ENCODE data around the gene CNDP1. TPM values are rescaled to one million over a fixed set of nuclear protein-coding genes. Genes with fewer than 3 reads are reported as not detected.

Gene CNDP1
- total RNA-seq, 1 donor from 2014 or later, result 0.40 TPM

- no peak for DNase-seq (ENCODE audit: low spot score in 2 of 2, unreplicated experiment in 2 of 2)
- no peak for TF ChIP-seq CTCF (IDR thresholded peaks at IDR 0.05; ENCODE audit: unreplicated experiment)
- Mint-ChIP-seq H3K4me1 (peaks cover 11% of the 10 kb centered on the region), H3K27ac (no peak overlapping the region), H3K27me3 (ENCODE audit: low read depth) (no peaks in the 10 kb centered on the region), H3K4me3 (no peak overlapping the region), H3K9me3 (peaks cover 3% of the 10 kb centered on the region), H3K36me3 (no peaks in the 10 kb centered on the region)
Observed at GRCh38 chr18:74616494-74616893, 82.2 kb downstream of the CNDP1 start.

GRCh38 chr18:74617486-74617885 lies 83.2 kb downstream of the CNDP1 start:
- Mint-ChIP-seq H3K9me3 (peaks cover 3% of the 10 kb centered on the region), H3K27me3 (ENCODE audit: low read depth) (no peaks in the 10 kb centered on the region), H3K4me3 (no peak overlapping the region), H3K4me1 (peaks cover 11% of the 10 kb centered on the region), H3K27ac (no peak overlapping the region), H3K36me3 (no peaks in the 10 kb centered on the region)
- no peak for TF ChIP-seq CTCF (IDR thresholded peaks at IDR 0.05; ENCODE audit: unreplicated experiment)
- DNase-seq (ENCODE audit: low spot score in 2 of 2, unreplicated experiment in 2 of 2), result no peak

- Mint-ChIP-seq H3K4me1 (peaks cover 16% of the 10 kb centered on the region), H3K36me3 (no peaks in the 10 kb centered on the region), H3K4me3 (no peak overlapping the region), H3K9me3 (no peaks in the 10 kb centered on the region), H3K27me3 (ENCODE audit: low read depth) (no peaks in the 10 kb centered on the region), H3K27ac (no peak overlapping the region)
- TF ChIP-seq CTCF (IDR thresholded peaks at IDR 0.05; ENCODE audit: unreplicated experiment), result no peak
- no peak for DNase-seq (ENCODE audit: low spot score in 2 of 2, unreplicated experiment in 2 of 2)
Observed at GRCh38 chr18:74622072-74622471, 87.8 kb downstream of the CNDP1 start.

DNA sequence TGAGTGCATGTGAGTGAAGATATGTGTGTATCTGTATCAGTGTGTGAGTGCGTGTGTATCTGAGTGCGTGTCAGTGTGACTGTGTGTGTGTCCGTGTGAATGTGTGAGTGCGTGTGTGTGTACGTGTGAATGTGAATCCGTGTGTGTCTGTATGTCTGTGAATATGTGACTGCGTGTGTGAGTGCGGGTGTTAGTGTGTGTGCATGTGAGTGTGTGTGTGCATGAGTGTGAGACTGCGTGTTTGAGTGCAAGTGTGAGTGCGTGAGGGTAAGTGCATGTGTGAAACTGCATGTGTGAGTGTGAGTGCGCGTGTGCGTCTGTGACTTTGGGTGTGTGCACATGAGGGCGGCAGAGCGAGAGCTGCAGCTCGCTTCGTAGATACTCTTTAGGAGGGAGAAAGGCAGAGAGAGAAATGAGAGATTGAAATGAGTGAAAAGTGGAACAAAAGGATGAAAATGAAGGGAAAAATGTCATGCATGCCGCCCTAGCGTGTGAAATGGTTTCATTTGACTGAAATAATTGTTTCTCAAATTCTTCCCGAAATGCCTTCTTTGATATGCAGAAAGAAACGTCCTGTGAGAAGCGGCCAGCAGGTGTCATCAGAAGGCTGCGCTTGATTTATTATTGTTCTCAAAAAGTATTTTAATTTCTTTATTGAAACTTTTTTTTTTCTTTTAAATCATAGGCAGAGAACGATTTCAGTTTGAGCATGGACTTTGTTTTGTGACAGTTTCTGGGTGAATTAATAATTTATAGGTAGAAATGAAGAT lies 88.9 kb downstream of the CNDP1 start:
- H3K27me3 Mint-ChIP-seq (ENCODE audit: low read depth), result no peaks in the 10 kb centered on the region
- H3K9me3 Mint-ChIP-seq, result no peaks in the 10 kb centered on the region
- H3K36me3 Mint-ChIP-seq, result no peaks in the 10 kb centered on the region
- peaks cover 16% of the 10 kb centered on the region for H3K4me1 Mint-ChIP-seq
- DNase-seq (ENCODE audit: low spot score in 2 of 2, unreplicated experiment in 2 of 2), result no peak
- H3K27ac Mint-ChIP-seq, result no peak overlapping the region
- no peak overlapping the region for H3K4me3 Mint-ChIP-seq
- no peak for TF ChIP-seq CTCF (IDR thresholded peaks at IDR 0.05; ENCODE audit: unreplicated experiment)

DNA sequence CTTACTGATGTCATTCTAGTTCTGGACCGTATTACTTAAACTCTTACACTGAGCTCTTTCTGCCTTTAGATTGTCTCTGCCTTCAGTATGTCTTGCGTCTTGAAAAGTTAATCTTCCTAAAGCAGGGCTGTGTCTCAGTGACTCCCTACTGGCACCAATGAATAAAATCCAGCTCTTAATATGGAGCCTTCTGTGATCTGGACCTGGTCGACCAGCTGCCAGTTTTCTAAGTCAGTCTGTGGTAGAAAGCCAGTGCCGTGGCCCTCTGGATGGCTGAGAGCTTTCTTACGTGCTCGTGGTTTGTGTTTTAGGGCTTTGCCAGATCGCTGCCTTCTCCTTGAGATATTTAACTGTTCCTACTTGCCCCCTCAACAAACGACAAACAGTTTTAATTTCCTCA lies 90.2 kb downstream of the CNDP1 start:
- Mint-ChIP-seq H3K4me1 (peaks cover 20% of the 10 kb centered on the region), H3K27ac (no peak overlapping the region), H3K36me3 (no peaks in the 10 kb centered on the region), H3K27me3 (ENCODE audit: low read depth) (no peaks in the 10 kb centered on the region), H3K4me3 (no peak overlapping the region), H3K9me3 (no peaks in the 10 kb centered on the region)
- TF ChIP-seq CTCF (IDR thresholded peaks at IDR 0.05; ENCODE audit: unreplicated experiment), result no peak
- DNase-seq (ENCODE audit: low spot score in 2 of 2, unreplicated experiment in 2 of 2), result no peak
